Vagina (tissue), 2 donors: ENCODE results near the gene PCSK2. TPM values are rescaled to one million over a fixed set of nuclear protein-coding genes. Genes with fewer than 3 reads are reported as not detected.
A peak's percentile ranks its signal among the peaks of the same experiment; 100 is the strongest.

Experiments used
- DNase-seq, 2 donors: peaks; one replicate each; pipeline ENCODE4 v3.0.0-alpha.2; 2017; ENCODE audit errors: extremely low spot score in 2 of 2
- H3K27ac ChIP-seq: fragments of 200-600 bp; sonication (generic); one replicate; pipeline ENCODE4 v1.5.1; 2019
- H3K27me3 ChIP-seq: fragments of 200-600 bp; sonication (generic); one replicate; pipeline ENCODE4 v1.5.1; 2019
- H3K36me3 ChIP-seq, 2 donors: fragments of 200-600 bp; sonication (generic); one replicate each; pipeline ENCODE4 v1.5.1; 2017 to 2019
- H3K4me1 ChIP-seq: fragments of 200-600 bp; sonication (generic); one replicate; pipeline ENCODE4 v1.5.1; 2019
- H3K4me3 ChIP-seq, 2 donors: fragments of 200-600 bp; sonication (generic); 1 replicate in 1 of 2; 2 replicates in 1 of 2; pipeline ENCODE4 v1.5.1; 2016 to 2019
- H3K9me3 ChIP-seq: fragments of 200-600 bp; sonication (generic); one replicate; pipeline ENCODE4 v1.5.1; 2019
- CTCF ChIP-seq, 3 experiments: fragments of 450-650 bp in 2 of 3; fragments of 200-600 bp in 1 of 3; sonication (generic) in 1 of 3; IDR thresholded peaks; one replicate each; pipeline ENCODE4 v1.5.1; 2017 to 2019; ENCODE audit warnings: antibody characterized with exemption in 3 of 3, mild to moderate bottlenecking in 2 of 3, moderate library complexity in 2 of 3
- POLR2A ChIP-seq, 2 donors: fragments of 450-650 bp; IDR thresholded peaks; one replicate each; pipeline ENCODE4 v1.6.1; 2017; ENCODE audit warnings: antibody characterized with exemption in 2 of 2, mild to moderate bottlenecking in 2 of 2, moderate library complexity in 2 of 2
- POLR2AphosphoS5 ChIP-seq, 2 donors: sonication (generic); formaldehyde crosslinking; IDR thresholded peaks; one replicate each; pipeline ENCODE4 v1.9.0; 2017; ENCODE audit warnings: antibody characterized with exemption in 2 of 2, mild to moderate bottlenecking in 2 of 2, low read depth in 1 of 2; ENCODE audit not compliant: insufficient read depth in 1 of 2
- intact Hi-C: fragments of 100-400 bp; cut with DNase I; formaldehyde crosslinking; loops from one replicate; pipeline ENCODE4 v1.15.1; 2023
- total RNA-seq: library from RNA; depleted of rRNA; stranded (reverse); fragments of >200 nt; gene quantifications from one replicate; pipeline ENCODE4 v1.2.3, GENCODE V29; 2016

The PCSK2 gene
- total RNA-seq, 1 donor from 2014 or later: 0.98 TPM

- H3K27ac ChIP-seq: peak overlapping the region; percentile 81
- peak overlapping the region; percentile 40 to 54 for H3K4me3 ChIP-seq
- intact Hi-C loops: loop anchor here (10.0 kb wide), 1 partner anchor 489 kb away; no protein-coding TSS in a partner anchor
- no peaks in the 10 kb centered on the region for H3K27me3 ChIP-seq
- H3K9me3 ChIP-seq: no peaks in the 10 kb centered on the region
- no peak for DNase-seq
- TF ChIP-seq CTCF (IDR thresholded peaks at IDR 0.05): no peak
- no peak for TF ChIP-seq POLR2A (IDR thresholded peaks at IDR 0.05)
- no peak for TF ChIP-seq POLR2AphosphoS5 (IDR thresholded peaks at IDR 0.05; ENCODE audit: insufficient read depth in 1 of 2, low read depth in 1 of 2)
- H3K4me1 ChIP-seq: peaks cover 14% of the 10 kb centered on the region
- H3K36me3 ChIP-seq: no peaks in the 10 kb centered on the region
Measured at GRCh38 chr20:17505636-17506517, 279.0 kb downstream of the PCSK2 start.

GRCh38 chr20:17507032-17507431 lies 280.2 kb downstream of the PCSK2 start:
- Histone ChIP-seq H3K9me3 (no peaks in the 10 kb centered on the region), H3K27me3 (no peaks in the 10 kb centered on the region), H3K4me3 (no peak overlapping the region), H3K4me1 (peaks cover 14% of the 10 kb centered on the region), H3K27ac (no peak overlapping the region), H3K36me3 (no peaks in the 10 kb centered on the region)
- no peak for TF ChIP-seq CTCF (IDR thresholded peaks at IDR 0.05)
- no peak for TF ChIP-seq POLR2A (IDR thresholded peaks at IDR 0.05)
- no peak for TF ChIP-seq POLR2AphosphoS5 (IDR thresholded peaks at IDR 0.05; ENCODE audit: insufficient read depth in 1 of 2, low read depth in 1 of 2)
- no peak for DNase-seq
- intact Hi-C loops: loop anchor here (10.0 kb wide), 1 partner anchor 488 kb away; no protein-coding TSS in a partner anchor

- Histone ChIP-seq H3K27me3 (no peaks in the 10 kb centered on the region), H3K4me1 (peaks cover 14% of the 10 kb centered on the region), H3K4me3 (no peak overlapping the region), H3K27ac (no peak overlapping the region), H3K9me3 (no peaks in the 10 kb centered on the region), H3K36me3 (no peaks in the 10 kb centered on the region)
- no peak for DNase-seq
- TF ChIP-seq POLR2AphosphoS5 (IDR thresholded peaks at IDR 0.05; ENCODE audit: insufficient read depth in 1 of 2, low read depth in 1 of 2) (no peak), POLR2A (IDR thresholded peaks at IDR 0.05) (no peak), CTCF (IDR thresholded peaks at IDR 0.05) (no peak)
- intact Hi-C loops: loop anchor here (10.0 kb wide), 1 partner anchor 487 kb away; no protein-coding TSS in a partner anchor
Measured at GRCh38 chr20:17507531-17507930, 280.7 kb downstream of the PCSK2 start.

GRCh38 chr20:17508756-17509155 lies 281.9 kb downstream of the PCSK2 start:
- Histone ChIP-seq H3K4me3 (no peak overlapping the region), H3K9me3 (no peaks in the 10 kb centered on the region), H3K27me3 (no peaks in the 10 kb centered on the region), H3K36me3 (no peaks in the 10 kb centered on the region), H3K4me1 (peaks cover 14% of the 10 kb centered on the region), H3K27ac (no peak overlapping the region)
- intact Hi-C loops: loop anchor here (10.0 kb wide), 1 partner anchor 486 kb away; no protein-coding TSS in a partner anchor
- no peak for DNase-seq
- TF ChIP-seq POLR2A (IDR thresholded peaks at IDR 0.05) (no peak), CTCF (IDR thresholded peaks at IDR 0.05) (no peak), POLR2AphosphoS5 (IDR thresholded peaks at IDR 0.05; ENCODE audit: insufficient read depth in 1 of 2, low read depth in 1 of 2) (no peak)

GRCh38 chr20:17510548-17510947 lies 283.7 kb downstream of the PCSK2 start:
- Histone ChIP-seq H3K27me3 (no peaks in the 10 kb centered on the region), H3K9me3 (no peaks in the 10 kb centered on the region), H3K4me1 (peaks cover 3% of the 10 kb centered on the region), H3K36me3 (no peaks in the 10 kb centered on the region), H3K27ac (no peak overlapping the region), H3K4me3 (no peak overlapping the region)
- intact Hi-C loops: no loop called here
- TF ChIP-seq POLR2A (IDR thresholded peaks at IDR 0.05) (no peak), POLR2AphosphoS5 (IDR thresholded peaks at IDR 0.05; ENCODE audit: insufficient read depth in 1 of 2, low read depth in 1 of 2) (no peak), CTCF (IDR thresholded peaks at IDR 0.05) (no peak)
- no peak for DNase-seq
